ENCODE measurements around the gene AHNAK.

AHNAK gene

GRCh38 chr11:62423012-62423411 lies 123.6 kb downstream of the AHNAK start:
- no peak overlapping the region for H3K4me3 ChIP-seq (replicated peaks in 1 of 2; ENCODE audit: low read depth in 2 of 2, low read length in 2 of 2)
- TF ChIP-seq CTCF (IDR thresholded peaks at IDR 0.05; ENCODE audit: low read depth, low read length) = no peak
- DNase-seq (ENCODE audit: low read depth in 2 of 2) = no peak

- TF ChIP-seq CTCF (IDR thresholded peaks at IDR 0.05; ENCODE audit: low read depth, low read length) = no peak
- no peak for DNase-seq (ENCODE audit: low read depth in 2 of 2)
- no peak overlapping the region for H3K4me3 ChIP-seq (replicated peaks in 1 of 2; ENCODE audit: low read depth in 2 of 2, low read length in 2 of 2)
Measured at GRCh38 chr11:62421996-62422395, 124.6 kb downstream of the AHNAK start.

GRCh38 chr11:62420882-62421281 lies 125.7 kb downstream of the AHNAK start:
- TF ChIP-seq CTCF (IDR thresholded peaks at IDR 0.05; ENCODE audit: low read depth, low read length) = no peak
- H3K4me3 ChIP-seq (replicated peaks in 1 of 2; ENCODE audit: low read depth in 2 of 2, low read length in 2 of 2) = no peak overlapping the region
- no peak for DNase-seq (ENCODE audit: low read depth in 2 of 2)

- TF ChIP-seq CTCF (IDR thresholded peaks at IDR 0.05; ENCODE audit: low read depth, low read length) = no peak
Measured at GRCh38 chr11:62419943-62420342, 126.7 kb downstream of the AHNAK start.

GRCh38 chr11:62419314-62419929 lies 127.2 kb downstream of the AHNAK start:
- H3K4me3 ChIP-seq (replicated peaks in 1 of 2; ENCODE audit: low read depth in 2 of 2, low read length in 2 of 2) = no peak overlapping the region
- no peak for DNase-seq (ENCODE audit: low read depth in 2 of 2)

More at GRCh38 chr11:62419943-62420342, 126.7 kb downstream of the AHNAK start:
- no peak for DNase-seq (ENCODE audit: low read depth in 2 of 2)
- H3K4me3 ChIP-seq (replicated peaks in 1 of 2; ENCODE audit: low read depth in 2 of 2, low read length in 2 of 2) = no peak overlapping the region

GRCh38 chr11:62418733-62419132 lies 127.9 kb downstream of the AHNAK start, which contains the start of gene SCGB1A1:
Gene SCGB1A1 (plus strand): TSS chr11:62419033. CDS start chr11:62419096, 63 bp downstream.
- DNase-seq (ENCODE audit: low read depth in 2 of 2) = no peak
- no peak for TF ChIP-seq CTCF (IDR thresholded peaks at IDR 0.05; ENCODE audit: low read depth, low read length)
- no peak within 1 kb of the TSS for H3K4me3 ChIP-seq (replicated peaks in 1 of 2; ENCODE audit: low read depth in 2 of 2, low read length in 2 of 2)

More at GRCh38 chr11:62419314-62419929, 127.2 kb downstream of the AHNAK start:
- no peak for TF ChIP-seq CTCF (IDR thresholded peaks at IDR 0.05; ENCODE audit: low read depth, low read length)

GRCh38 chr11:62418136-62418535 lies 128.5 kb downstream of the AHNAK start:
- H3K4me3 ChIP-seq (replicated peaks in 1 of 2; ENCODE audit: low read depth in 2 of 2, low read length in 2 of 2) = no peak overlapping the region
- no peak for TF ChIP-seq CTCF (IDR thresholded peaks at IDR 0.05; ENCODE audit: low read depth, low read length)
- no peak for DNase-seq (ENCODE audit: low read depth in 2 of 2)
